Suprapubic skin (tissue), 4 donors: ENCODE data around the gene TOGARAM2. TPM values are rescaled to one million over a fixed set of nuclear protein-coding genes. Genes with fewer than 3 reads are reported as not detected.
"Not testable (repeated sequence)": the region's sequence is repeated elsewhere in the genome, so short reads cannot be mapped to it uniquely, and the experiment has no call there.

Experiments
- DNase-seq, 2 donors: peaks; one replicate each; pipeline ENCODE4 v3.0.0-alpha.2; 2019; ENCODE audit warnings: low spot score in 2 of 2
- H3K27ac ChIP-seq: fragments of 200-600 bp; sonication (generic); one replicate; pipeline ENCODE4 v1.5.1; 2019
- H3K27me3 ChIP-seq: fragments of 200-600 bp; sonication (generic); one replicate; pipeline ENCODE4 v1.5.1; 2019
- H3K36me3 ChIP-seq: fragments of 200-600 bp; sonication (generic); one replicate; pipeline ENCODE4 v1.5.1; 2019
- H3K4me1 ChIP-seq: fragments of 200-600 bp; sonication (generic); one replicate; pipeline ENCODE4 v1.5.1; 2019
- H3K4me3 ChIP-seq: fragments of 200-600 bp; sonication (generic); one replicate; pipeline ENCODE4 v1.5.1; 2019; ENCODE audit warnings: mild to moderate bottlenecking
- H3K9me3 ChIP-seq: fragments of 200-600 bp; sonication (generic); one replicate; pipeline ENCODE4 v1.5.1; 2019
- CTCF ChIP-seq, 2 donors: fragments of 200-600 bp in 1 of 2; fragments of 450-650 bp in 1 of 2; sonication (generic) in 1 of 2; IDR thresholded peaks; one replicate each; pipeline ENCODE4 v1.5.1; 2016 to 2019; ENCODE audit warnings: antibody characterized with exemption in 2 of 2, mild to moderate bottlenecking in 1 of 2, moderate library complexity in 1 of 2
- EP300 ChIP-seq: sonication (generic); formaldehyde crosslinking; IDR thresholded peaks from one replicate; pipeline ENCODE4 v1.6.1; 2017; ENCODE audit warnings: antibody characterized with exemption
- POLR2A ChIP-seq, 2 donors: fragments of 450-650 bp; IDR thresholded peaks; one replicate each; pipeline ENCODE4 v1.6.1; 2017; ENCODE audit warnings: antibody characterized with exemption in 2 of 2, mild to moderate bottlenecking in 2 of 2, moderate library complexity in 2 of 2
- POLR2AphosphoS5 ChIP-seq, 3 donors: sonication (generic); formaldehyde crosslinking; IDR thresholded peaks; one replicate each; pipeline ENCODE4 v1.6.1; 2017; ENCODE audit warnings: antibody characterized with exemption in 3 of 3
- WGBS: methylation state at CpG from one replicate; pipeline ENCODE4 v1.1.5; 2018; 5-methylcytosine and 5-hydroxymethylcytosine counted together
- total RNA-seq, 4 donors: library from RNA; depleted of rRNA; stranded (reverse); fragments of >200 nt; gene quantifications; one replicate each; pipeline ENCODE4 v1.1.0, GENCODE V29; 2016

TOGARAM2 gene
- total RNA-seq, 4 donors from 2014 or later: 0.08 to 4.9 (median 1.4) TPM

- Histone ChIP-seq H3K27ac (no peak overlapping the region), H3K4me1 (no peaks in the 10 kb centered on the region), H3K9me3 (no peaks in the 10 kb centered on the region), H3K27me3 (no peaks in the 10 kb centered on the region), H3K36me3 (no peaks in the 10 kb centered on the region), H3K4me3 (no peak overlapping the region)
- WGBS: 86% methylated on average over 5 of the region's 5 CpGs
- TF ChIP-seq POLR2A (IDR thresholded peaks at IDR 0.05) (no peak), CTCF (IDR thresholded peaks at IDR 0.05) (no peak), POLR2AphosphoS5 (IDR thresholded peaks at IDR 0.05) (no peak), EP300 (no peak)
- no peak for DNase-seq
Observed at GRCh38 chr2:29082804-29083495, 101.9 kb downstream of the TOGARAM2 start.

GRCh38 chr2:29084554-29084953, 103.5 kb downstream of the TOGARAM2 start:
- Histone ChIP-seq H3K36me3 (no peaks in the 10 kb centered on the region), H3K27me3 (no peaks in the 10 kb centered on the region), H3K4me1 (no peaks in the 10 kb centered on the region), H3K27ac (no peak overlapping the region), H3K9me3 (no peaks in the 10 kb centered on the region), H3K4me3 (no peak overlapping the region)
- no peak for DNase-seq
- TF ChIP-seq EP300 (no peak), POLR2A (IDR thresholded peaks at IDR 0.05) (no peak), POLR2AphosphoS5 (IDR thresholded peaks at IDR 0.05) (no peak), CTCF (IDR thresholded peaks at IDR 0.05) (no peak)
- 100% methylated on average over 1 of the region's 1 CpG for WGBS

- not testable (repeated sequence) for H3K27ac ChIP-seq, DNase-seq, H3K27me3 ChIP-seq, H3K4me1 ChIP-seq, H3K9me3 ChIP-seq, H3K4me3 ChIP-seq, H3K36me3 ChIP-seq
- 91% methylated on average over 7 of the region's 7 CpGs for WGBS
Observed at GRCh38 chr2:29090311-29090710, 109.2 kb downstream of the TOGARAM2 start.

GRCh38 chr2:29096969-29097368, 115.9 kb downstream of the TOGARAM2 start:
- WGBS: 95% methylated on average over 8 of the region's 8 CpGs
- Histone ChIP-seq H3K4me3 (no peak overlapping the region), H3K36me3 (no peaks in the 10 kb centered on the region), H3K27ac (no peak overlapping the region), H3K9me3 (no peaks in the 10 kb centered on the region), H3K4me1 (no peaks in the 10 kb centered on the region), H3K27me3 (no peaks in the 10 kb centered on the region)
- DNase-seq: no peak
- TF ChIP-seq POLR2AphosphoS5 (IDR thresholded peaks at IDR 0.05): no peak
- TF ChIP-seq POLR2A (IDR thresholded peaks at IDR 0.05): no peak
- no peak for TF ChIP-seq CTCF (IDR thresholded peaks at IDR 0.05)
- TF ChIP-seq EP300: no peak

GRCh38 chr2:29097569-29097968, 116.5 kb downstream of the TOGARAM2 start:
- Histone ChIP-seq H3K27me3 (no peaks in the 10 kb centered on the region), H3K36me3 (no peaks in the 10 kb centered on the region), H3K27ac (no peak overlapping the region), H3K4me1 (no peaks in the 10 kb centered on the region), H3K4me3 (no peak overlapping the region), H3K9me3 (no peaks in the 10 kb centered on the region)
- no peak for DNase-seq
- 73% methylated on average over 6 of the region's 6 CpGs for WGBS
- TF ChIP-seq CTCF (IDR thresholded peaks at IDR 0.05) (no peak), POLR2A (IDR thresholded peaks at IDR 0.05) (no peak), POLR2AphosphoS5 (IDR thresholded peaks at IDR 0.05) (no peak), EP300 (no peak)

- WGBS: 75% methylated on average over 1 of the region's 1 CpG
Observed at GRCh38 chr2:29100564-29100963, 119.5 kb downstream of the TOGARAM2 start.

More at GRCh38 chr2:29100564-29100963, 119.5 kb downstream of the TOGARAM2 start:
- no peak for TF ChIP-seq EP300
- TF ChIP-seq CTCF (IDR thresholded peaks at IDR 0.05): no peak
- TF ChIP-seq POLR2AphosphoS5 (IDR thresholded peaks at IDR 0.05): no peak
- TF ChIP-seq POLR2A (IDR thresholded peaks at IDR 0.05): no peak
- H3K4me3 ChIP-seq: no peak overlapping the region
- no peaks in the 10 kb centered on the region for H3K4me1 ChIP-seq
- DNase-seq: no peak
- no peaks in the 10 kb centered on the region for H3K36me3 ChIP-seq
- no peaks in the 10 kb centered on the region for H3K27me3 ChIP-seq
- H3K9me3 ChIP-seq: no peaks in the 10 kb centered on the region
- no peak overlapping the region for H3K27ac ChIP-seq
